GM03348 (cell line): ENCODE measurements around the gene RNU2-1.
"Not testable (repeated sequence)": the region's sequence is repeated elsewhere in the genome, so short reads cannot be mapped to it uniquely, and the experiment has no call there.

ENCODE experiments used
- DNase-seq: peaks from one replicate; pipeline ENCODE4 v3.0.0; 2012; ENCODE audit warnings: low spot score

Gene RNU2-1

DNA sequence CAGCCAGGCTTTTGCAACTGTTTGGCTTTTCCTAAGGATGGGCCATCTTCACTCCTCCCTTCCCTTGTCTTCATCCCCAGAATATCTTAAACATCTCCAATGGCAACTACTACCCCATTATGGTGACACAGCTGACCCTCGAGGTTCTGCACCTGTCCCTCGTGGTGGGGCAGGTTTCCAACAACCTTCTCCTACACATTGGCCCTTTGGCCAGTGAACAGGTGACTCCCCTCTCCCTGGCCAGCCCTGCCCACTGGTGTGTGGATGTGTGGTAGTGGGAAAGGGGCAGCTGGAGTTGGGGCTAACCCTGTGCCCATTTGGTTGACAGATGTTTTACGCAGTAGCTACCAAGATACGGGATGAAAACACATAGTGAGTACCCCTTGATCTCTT is 17.4 kb downstream of the RNU2-1 start:
- DNase-seq = no peak

DNA sequence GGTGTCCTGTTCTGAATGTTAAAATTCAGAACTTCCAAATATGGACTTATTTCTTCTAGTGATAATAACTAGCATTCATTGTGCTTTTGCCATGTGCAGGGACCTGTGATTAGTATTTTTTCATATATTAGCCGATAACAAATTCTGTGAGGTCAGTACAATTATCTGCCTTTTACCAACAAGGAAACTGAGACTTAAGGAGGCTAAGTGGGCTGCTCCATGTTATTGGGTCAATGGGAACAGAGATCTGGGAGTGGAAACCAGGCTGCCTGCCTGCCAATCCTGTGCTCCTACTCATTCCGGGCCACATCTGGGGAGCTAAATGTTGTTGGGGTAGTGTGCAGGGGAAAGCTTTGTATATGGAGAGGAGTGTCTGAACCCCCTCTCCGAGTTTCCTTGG is 18.4 kb downstream of the RNU2-1 start:
- no peak for DNase-seq

DNA sequence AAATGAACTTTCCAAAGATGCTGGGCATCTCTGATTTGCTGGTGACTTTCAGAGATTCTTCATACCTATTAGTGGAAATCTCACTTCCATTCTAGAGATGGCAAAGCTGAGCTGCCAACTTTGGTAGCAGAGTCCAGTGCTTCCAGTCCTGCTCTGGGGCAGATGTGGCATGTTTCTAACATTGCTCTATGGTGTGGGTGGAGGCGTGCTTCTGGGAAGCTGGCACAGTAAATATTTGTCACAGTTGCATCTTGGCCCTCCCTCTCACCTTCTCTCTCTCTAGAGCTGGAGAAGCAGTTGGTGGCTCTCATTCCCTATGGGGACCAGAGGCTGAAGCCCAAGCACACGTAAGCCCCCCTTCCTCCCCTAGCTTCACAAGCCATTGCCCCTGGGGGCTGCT is 20.2 kb downstream of the RNU2-1 start:
- no peak for DNase-seq

DNA sequence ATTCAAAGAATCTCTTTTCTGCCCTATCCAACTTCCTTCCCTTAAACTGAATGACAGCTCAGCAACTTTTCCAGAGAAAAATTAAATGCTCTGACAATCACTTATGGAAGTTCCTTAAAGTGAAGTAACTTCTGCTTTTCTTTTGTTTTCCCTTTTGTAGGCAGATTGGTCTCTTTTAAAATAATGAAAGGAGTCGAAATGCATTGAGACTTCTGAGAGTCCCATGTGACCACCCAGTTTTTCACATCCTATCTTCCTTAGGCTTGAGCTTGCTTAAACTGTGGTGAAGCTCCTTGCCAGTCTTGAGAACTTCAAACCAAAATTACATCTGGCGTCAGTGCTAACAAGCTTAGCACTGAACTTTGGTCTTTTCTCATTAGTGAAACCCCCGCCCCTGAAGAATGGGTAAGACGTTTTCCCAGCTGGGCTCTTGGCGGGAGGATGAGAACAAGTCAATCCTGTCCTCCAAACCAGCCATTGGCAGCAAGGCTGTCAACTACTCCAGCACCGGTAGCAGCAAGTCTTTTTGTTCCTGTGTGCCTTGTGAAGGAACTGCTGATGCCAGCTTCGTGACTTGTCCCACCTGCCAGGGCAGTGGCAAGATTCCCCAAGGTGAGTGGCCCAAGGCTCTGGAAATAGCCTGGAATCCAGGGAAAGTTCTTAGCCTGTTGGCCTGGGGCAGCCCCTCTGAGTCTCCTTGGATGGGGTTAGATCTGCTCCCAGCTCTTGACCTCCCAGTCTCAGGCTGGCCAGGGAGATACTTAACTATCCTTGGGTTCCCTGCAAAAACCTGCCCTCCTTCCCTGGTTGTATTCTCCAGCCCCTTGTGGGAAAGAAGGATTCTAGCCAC is 20.9 kb downstream of the RNU2-1 start:
- peak; percentile 15 for DNase-seq

DNA sequence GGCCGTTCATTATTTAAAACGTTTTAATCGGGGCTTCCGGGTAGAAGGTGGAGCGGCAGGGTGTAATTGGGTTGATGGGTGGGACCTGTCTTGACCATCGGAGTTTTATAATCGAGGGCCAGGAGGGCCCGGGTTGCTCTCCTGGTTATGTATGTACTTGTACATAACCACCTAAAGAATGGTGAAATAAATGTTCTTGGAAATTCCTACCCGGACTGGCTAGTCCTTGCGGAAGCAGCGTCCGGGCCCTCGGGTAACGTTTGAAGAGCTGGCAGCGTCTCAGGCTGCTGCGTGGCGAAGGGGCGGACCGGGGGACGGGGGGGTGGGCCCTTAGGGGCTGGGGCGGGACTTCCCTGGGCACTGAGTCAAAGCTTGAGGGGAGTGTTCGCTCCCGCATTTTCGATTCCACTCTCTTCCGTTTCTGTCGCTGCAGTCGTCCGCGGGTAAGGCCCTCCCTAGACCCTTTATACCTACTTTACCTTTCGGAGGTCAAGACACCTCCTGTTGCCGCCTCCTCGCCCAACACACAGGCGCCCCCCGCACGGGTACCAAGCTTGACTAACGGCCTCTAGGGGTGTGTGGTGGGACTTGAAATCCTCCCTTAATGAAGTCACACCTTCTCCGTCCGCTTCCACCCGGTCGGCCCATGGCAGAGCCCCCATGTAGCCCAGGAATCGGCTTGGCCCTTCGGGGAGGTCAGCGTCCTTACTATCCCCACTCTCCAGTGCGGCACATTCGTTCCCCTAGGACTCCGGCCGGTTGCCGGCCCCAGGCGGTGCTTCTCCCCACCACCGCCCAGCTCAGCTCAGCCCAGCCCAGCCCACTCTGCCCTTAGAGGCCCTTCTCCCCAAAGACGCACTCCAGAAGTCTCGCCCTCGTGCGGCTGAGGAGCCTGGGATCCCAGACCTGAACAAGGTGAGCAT is 22.0 kb downstream of the RNU2-1 start, which contains the start of gene TMEM106A:
TMEM106A (plus strand) TSS at position 396 of the 923 bp plus-strand sequence. CDS start 1,167 bp downstream, outside the sequence.
- DNase-seq = peak; percentile 98

DNA sequence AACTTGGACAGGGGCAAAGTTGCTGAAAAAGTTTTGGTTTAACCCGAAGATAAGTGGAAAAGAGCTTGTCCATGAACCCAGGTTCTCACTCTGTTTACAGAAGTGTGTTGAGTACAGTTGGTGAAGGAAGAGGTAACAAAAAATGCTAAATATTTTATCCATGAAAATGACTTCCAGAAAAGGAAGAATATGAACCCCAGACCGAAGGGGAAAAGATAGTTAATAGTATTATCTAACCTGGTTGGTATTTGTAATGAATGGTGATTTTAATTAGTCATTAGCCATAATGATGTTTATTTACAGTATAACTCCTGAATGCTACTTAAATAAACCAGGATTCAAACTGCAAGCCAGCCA is 22.7 kb downstream of the RNU2-1 start:
- DNase-seq = no peak

DNA sequence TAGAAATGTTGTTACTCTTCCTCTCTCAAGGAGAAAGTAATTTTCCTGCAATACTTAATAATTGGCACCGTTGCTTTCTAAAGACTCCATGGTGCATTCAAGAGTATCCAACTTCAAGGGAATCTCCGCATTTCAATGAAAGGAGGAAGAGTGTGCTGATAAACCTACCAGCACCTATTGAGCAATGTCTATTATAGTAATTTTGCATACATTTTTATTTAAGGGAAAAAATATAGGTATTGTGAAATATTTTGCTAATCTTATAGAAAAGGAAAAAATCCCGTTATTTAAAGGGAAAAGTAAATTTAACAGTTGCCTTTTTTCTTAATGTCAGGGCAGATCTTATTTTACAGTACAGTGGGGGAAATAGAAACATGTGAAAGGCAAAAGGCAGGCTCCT is 23.2 kb downstream of the RNU2-1 start:
- DNase-seq = no peak

DNA sequence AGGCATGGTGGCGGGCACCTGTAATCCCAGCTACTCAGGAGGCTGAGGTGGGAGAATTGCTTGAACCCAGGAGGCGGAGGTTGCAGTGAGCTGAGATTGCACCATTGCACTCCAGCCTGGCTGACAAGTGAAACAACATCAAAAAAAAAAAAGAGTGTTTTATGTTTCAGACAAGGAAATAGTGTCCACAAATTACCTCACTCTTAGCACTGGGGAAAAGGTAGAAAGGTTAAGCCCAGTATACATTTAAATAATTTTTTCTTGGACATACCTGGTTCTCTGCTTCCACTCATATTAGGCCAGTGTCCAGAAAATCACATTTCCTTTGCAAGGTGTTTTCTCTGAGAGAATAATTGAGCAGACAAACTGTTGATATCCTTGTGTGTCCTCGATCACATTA is 30.8 kb downstream of the RNU2-1 start:
- not testable (repeated sequence) for DNase-seq

DNA sequence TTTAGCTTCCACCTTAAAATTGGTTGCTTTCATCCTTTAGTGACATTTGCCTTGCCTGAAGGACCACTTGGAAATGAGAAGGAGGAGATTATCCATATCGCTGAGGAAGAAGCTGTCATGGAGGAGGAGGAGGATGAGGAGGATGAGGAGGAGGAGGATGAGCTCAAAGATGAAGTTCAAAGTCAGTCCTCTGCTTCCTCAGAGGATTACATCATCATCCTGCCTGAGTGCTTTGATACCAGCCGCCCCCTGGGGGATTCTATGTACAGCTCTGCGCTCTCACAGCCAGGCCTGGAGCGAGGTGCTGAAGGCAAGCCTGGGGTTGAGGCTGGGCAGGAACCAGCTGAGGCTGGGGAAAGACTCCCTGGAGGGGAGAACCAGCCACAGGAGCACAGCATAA is 33.6 kb downstream of the RNU2-1 start:
- DNase-seq = no peak

DNA sequence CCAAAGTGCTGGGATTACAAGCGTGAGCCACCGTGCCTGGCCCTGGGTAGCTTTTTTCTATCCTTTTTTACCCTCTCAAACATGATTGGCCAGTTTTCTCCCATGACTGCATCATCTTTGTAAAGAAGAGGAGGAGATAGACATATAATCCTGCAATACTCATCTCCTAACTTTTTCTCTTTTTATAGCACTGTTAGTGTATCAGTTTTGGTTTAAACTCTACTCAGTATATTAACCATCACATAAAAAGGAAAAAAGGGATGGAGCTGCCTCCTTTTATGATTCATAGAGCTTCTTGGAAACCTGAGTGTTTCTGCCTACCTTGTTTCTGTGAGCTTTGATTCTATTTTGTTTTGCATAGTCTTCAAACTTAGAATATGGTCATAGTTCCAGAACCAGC is 34.1 kb downstream of the RNU2-1 start:
- no peak for DNase-seq

DNA sequence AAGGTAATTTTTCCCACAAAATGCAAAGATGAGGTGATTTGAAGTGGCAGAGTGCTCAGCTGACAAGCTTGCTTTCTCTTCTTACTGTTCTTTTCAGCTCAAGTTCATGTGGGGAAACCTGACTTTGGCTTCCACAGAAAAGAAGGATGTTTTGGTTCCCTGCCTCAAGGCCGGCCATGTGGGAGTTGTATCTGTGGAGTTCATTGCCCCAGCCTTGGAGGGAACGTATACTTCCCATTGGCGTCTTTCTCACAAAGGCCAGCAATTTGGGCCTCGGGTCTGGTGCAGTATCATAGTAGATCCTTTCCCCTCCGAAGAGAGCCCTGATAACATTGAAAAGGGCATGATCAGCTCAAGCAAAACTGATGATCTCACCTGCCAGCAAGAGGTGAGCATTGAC is 40.5 kb downstream of the RNU2-1 start:
- no peak for DNase-seq

DNA sequence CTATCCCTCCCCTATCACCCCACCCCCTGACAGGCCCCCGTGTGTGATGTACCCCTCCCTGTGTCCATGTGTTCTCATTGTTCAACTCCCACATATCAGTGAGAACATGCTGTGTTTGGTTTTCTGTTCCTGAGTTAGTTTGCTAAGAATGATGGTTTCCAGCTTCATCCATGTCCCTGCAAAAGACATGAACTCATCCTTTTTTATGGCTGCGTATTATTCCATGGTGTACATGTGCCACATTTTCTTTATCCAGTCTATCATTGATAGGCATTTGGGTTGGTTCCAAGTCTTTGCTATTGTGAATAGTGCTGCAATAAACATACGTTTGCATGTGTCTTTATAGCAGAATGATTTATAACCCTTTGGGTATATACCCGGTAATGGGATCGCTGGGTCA is 47.1 kb downstream of the RNU2-1 start:
- DNase-seq = not testable (repeated sequence)

DNA sequence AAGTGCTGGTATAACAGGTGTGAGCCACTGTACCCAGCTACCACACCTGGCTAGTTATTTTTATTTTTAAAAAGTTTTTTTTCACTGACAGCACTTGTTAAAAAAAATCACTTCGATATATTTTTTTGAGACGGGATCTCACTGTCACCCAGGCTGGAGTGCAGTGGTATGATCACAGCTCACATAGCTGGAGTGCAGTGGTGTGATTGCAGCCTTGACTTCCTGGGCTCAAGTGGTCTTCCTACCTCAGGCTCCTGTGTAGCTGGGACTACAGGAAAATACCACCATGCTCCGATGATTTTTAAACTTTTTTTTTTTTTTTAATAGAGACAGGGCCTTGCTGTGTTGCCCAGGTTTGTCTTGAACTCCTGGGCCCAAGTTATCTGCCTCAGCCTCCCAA is 49.9 kb downstream of the RNU2-1 start:
- no peak for DNase-seq
